ENCODE measurements around the gene AGBL4. TPM values are rescaled to one million over a fixed set of nuclear protein-coding genes. Genes with fewer than 3 reads are reported as not detected.
A peak's percentile ranks its signal among the peaks of the same experiment; 100 is the strongest.
"Not testable (repeated sequence)": the region's sequence is repeated elsewhere in the genome, so short reads cannot be mapped to it uniquely, and the experiment has no call there.

AGBL4 gene
- polyA plus RNA-seq, 1 donor from 2014 or later, result not detected

DNA sequence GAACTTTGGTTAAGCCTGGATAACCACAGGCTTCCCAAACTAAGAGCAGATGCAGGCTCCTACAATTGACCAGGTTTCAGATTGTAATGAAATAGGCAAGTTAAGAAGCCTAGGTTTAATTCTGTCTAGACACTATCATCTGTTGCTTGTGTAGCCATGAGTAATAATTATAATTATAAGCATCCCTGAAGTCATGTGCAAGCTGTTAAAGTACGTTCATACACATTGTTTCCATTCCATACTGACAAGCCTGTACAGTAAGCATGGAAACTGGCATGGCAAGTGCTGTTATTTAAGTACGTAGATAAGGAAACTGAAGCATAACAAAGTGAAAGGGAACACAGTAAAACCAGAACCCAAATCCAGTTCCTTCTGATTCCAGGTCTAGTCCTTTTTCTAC, 689.8 kb downstream of the AGBL4 start:
- Mint-ChIP-seq H3K27ac (no peak overlapping the region), H3K36me3 (peaks cover 2% of the 10 kb centered on the region), H3K9me3 (peaks cover 0 to 1% (median 0%) of the 10 kb centered on the region in 3 donors), H3K27me3 (no peaks in the 10 kb centered on the region), H3K4me3 (no peak overlapping the region), H3K4me1 (no peaks in the 10 kb centered on the region)

DNA sequence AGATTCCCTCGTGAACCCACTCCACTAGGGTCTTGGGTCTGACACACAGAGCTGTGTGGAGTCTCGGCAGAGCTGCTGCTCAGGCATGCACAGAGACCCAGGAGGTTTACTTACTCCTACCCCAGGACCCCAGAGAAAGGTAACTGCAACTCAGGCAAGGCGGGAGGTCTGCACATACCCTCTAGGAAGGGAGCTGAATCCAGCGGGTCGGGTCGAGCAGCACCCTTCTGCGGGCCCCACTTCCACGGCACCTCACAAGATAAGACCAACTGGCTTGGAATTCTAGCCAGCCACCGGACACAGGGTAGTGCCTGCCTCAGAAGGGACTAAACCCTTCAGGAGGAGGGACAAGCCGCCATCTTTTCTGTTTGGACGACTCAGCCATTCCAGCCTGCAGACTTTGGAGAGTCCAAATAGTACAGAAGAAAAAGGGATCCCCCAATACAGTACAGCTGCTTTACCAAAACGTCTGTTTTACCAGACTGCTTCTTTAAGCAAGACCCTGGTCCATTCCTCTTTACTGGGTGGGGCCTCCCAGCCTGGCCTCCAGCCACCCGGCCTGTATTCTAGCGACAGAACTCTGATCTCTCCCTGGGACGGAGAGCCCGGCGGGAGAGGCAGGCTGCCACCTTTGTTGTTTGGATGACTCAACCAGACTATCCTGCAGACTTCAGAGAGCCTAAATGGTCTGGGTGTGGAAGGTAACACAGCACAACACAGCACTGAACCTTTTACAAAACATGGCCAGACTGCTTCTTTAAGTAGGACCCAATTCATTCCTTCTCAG, 692.5 kb downstream of the AGBL4 start:
- H3K4me3 Mint-ChIP-seq, result no peak overlapping the region
- H3K36me3 Mint-ChIP-seq, result no peaks in the 10 kb centered on the region
- H3K27me3 Mint-ChIP-seq, result no peaks in the 10 kb centered on the region
- H3K4me1 Mint-ChIP-seq, result no peaks in the 10 kb centered on the region
- H3K27ac Mint-ChIP-seq, result no peak overlapping the region
- peaks cover 0 to 1% (median 0%) of the 10 kb centered on the region in 3 donors for H3K9me3 Mint-ChIP-seq

DNA sequence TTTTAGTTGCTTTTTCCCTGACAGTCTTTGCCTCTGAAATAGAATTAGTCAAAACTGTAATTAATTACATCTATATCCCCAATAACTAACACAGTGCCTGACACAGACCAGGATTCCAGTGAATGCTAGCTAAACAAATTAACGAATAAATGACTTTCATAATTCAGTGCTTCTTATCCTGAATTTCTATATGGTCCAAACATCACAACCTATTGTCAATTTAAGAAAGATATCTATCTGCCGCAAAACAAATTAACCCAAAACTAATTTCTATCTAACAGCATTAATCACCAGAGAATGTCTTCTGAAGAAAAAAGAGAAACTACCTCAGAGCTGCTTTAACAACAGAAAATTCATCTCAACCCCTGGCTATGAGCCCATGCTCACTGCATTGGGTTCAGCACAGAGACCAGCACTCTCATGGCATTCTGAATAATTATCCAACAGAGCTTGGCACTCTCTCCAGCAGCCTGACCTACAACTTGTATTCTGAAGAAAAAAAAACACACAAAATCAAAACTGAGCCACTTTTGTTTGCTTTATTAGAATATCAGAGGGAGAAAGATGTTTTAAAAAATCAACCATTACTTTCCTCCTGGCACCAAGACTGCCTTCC, 699.7 kb downstream of the AGBL4 start:
- Mint-ChIP-seq H3K36me3 (no peaks in the 10 kb centered on the region), H3K4me3 (no peak overlapping the region), H3K4me1 (peaks cover 0 to 1% (median 0%) of the 10 kb centered on the region in 3 donors), H3K27me3 (no peaks in the 10 kb centered on the region), H3K27ac (no peak overlapping the region), H3K9me3 (peaks cover 0 to 2% (median 0%) of the 10 kb centered on the region in 3 donors)

DNA sequence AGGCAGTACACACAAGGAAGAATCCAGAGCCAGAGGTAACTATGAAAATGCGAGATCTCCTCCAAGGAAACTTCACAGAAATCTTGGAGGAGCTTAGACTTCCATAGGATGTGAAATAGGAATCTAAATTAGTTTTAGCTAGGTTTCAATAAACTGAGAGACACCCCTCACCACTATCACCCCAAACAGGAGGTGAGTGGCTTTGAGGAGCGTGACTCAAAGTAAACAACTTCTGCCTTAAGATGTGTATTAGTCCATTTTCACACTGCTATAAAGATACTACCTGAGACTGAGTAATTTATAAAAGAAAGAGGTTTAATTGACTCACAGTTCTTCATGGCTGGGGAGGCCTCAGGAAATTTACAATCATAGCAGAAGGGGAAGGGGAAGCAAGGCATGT, 703.3 kb downstream of the AGBL4 start:
- H3K9me3 Mint-ChIP-seq, H3K36me3 Mint-ChIP-seq, H3K4me3 Mint-ChIP-seq, H3K27me3 Mint-ChIP-seq, H3K4me1 Mint-ChIP-seq: not testable (repeated sequence)
- peak overlapping the region in 1 of 3 donors; percentile 81 for H3K27ac Mint-ChIP-seq

DNA sequence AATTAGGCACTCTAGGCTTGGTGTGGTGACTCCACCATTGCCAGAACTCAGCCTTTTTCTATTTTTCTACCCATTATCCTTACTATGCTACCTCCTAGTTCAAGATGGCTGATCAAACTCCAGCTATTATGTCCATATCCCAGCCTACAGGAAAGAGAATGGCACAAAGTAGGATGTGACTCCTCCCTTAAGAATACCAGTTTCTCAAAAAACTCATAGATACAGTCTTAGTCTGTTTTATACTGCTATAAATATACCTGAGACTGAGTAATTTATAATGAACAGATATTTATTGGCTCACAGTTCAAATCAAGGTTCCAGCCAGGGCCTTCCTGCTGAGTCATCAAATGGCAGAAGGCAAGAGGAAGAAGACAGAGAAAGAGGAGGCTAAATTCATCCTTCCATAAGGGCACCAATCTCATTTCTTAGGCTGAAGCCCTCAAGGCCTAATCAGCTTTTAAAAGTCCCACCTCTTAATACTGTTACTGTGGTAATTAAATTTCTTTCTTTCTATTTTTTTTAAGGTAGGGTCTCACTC, 704.3 kb downstream of the AGBL4 start:
- no peak overlapping the region for H3K4me3 Mint-ChIP-seq
- H3K27ac Mint-ChIP-seq, result no peak overlapping the region
- H3K9me3 Mint-ChIP-seq, result peaks cover 1 to 5% (median 3%) of the 10 kb centered on the region in 3 donors
- H3K4me1 Mint-ChIP-seq, result peaks cover 0 to 1% (median 0%) of the 10 kb centered on the region in 3 donors
- H3K36me3 Mint-ChIP-seq, result no peaks in the 10 kb centered on the region
- no peaks in the 10 kb centered on the region for H3K27me3 Mint-ChIP-seq

DNA sequence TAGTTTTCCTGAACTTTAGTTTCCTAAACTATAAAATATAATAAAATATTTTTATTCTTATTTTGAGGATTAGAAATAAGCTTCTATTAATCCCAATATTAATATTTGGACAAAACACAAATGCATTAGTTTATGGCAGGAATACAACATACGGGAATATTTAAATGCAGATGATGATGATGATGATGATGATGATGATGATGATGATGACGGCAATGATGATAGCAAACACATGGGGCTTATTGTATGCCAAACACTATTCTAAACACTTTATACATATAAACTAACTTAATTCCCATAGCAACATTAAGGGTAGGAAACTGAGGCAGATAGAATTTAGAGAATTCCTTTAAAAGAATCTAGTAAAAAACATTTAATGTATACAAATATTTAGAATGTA, 705.5 kb downstream of the AGBL4 start:
- Mint-ChIP-seq H3K4me1 (peaks cover 0 to 1% (median 0%) of the 10 kb centered on the region in 3 donors), H3K4me3 (no peak overlapping the region), H3K9me3 (peaks cover 1 to 7% (median 3%) of the 10 kb centered on the region in 3 donors), H3K27me3 (no peaks in the 10 kb centered on the region), H3K27ac (no peak overlapping the region), H3K36me3 (no peaks in the 10 kb centered on the region)

DNA sequence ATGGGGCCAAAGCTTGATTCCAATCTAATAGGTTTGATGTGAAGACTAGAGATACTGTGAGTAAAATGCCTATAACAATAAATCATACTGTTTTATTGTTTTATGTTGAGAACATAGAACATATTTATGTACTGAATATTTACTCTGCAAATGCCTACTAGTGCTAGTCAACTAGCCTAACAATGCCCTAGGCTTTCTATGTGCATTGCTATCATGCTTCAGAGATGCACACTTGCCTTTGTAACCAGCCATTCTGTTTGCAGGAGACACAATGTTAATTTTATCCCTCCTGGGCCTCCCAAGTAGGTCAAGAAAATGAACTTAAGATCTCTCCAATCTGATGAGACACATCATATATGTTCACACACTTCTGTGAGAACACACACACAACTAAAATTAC, 716.3 kb downstream of the AGBL4 start:
- Mint-ChIP-seq H3K27ac (no peak overlapping the region), H3K4me1 (no peaks in the 10 kb centered on the region), H3K4me3 (no peak overlapping the region), H3K36me3 (no peaks in the 10 kb centered on the region), H3K9me3 (peaks cover 2 to 4% (median 3%) of the 10 kb centered on the region in 3 donors), H3K27me3 (no peaks in the 10 kb centered on the region)

DNA sequence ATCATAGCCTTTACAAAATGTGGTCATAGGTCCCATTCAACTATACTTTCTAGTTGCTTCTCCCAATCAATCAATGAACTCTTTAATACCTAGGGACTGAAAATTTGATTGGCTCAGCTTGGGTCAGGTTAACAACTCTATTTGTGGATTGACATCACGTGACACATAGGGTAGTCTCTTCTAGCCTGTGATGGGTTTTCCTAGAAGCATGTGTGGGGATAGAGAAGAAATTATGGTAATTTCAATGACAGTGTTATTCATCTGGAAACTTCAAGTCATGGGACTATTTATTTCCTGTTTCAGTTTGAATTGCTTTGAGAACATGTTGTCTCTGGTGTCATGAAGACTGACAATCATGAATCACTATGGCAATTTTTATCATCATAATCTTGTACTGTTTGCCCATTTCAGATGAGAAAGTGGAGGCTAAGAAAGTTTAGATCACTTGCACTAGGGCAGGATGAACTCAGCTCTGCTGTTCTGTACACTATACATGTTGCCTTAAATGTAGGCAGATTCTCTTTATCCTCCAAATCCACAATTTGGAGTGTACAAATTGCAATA, 717.2 kb downstream of the AGBL4 start:
- Mint-ChIP-seq H3K27ac (no peak overlapping the region), H3K27me3 (no peaks in the 10 kb centered on the region), H3K9me3 (peaks cover 3 to 8% (median 4%) of the 10 kb centered on the region in 3 donors), H3K36me3 (no peaks in the 10 kb centered on the region), H3K4me3 (no peak overlapping the region), H3K4me1 (peaks cover 0 to 1% (median 0%) of the 10 kb centered on the region in 3 donors)

DNA sequence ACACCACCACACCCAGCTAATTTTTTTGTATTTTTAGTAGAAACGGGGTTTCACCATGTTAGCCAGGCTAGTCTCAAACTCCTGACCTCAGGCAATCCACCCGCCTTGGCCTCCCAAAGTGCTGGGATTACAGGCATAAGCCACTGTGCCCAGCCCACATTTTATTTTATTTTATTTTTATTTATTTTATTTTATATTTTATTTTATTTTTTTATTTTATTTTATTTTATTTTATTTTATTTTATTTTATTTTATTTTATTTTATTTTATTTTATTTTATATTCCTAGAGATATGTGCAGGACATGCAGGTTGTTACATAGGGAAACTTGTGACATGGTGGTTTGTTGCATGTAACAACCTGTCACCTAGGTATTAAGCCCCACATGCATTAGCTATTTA, 721.4 kb downstream of the AGBL4 start:
- not testable (repeated sequence) for H3K27me3 Mint-ChIP-seq, H3K4me3 Mint-ChIP-seq, H3K4me1 Mint-ChIP-seq, H3K36me3 Mint-ChIP-seq, H3K27ac Mint-ChIP-seq
- peaks cover 5 to 11% (median 7%) of the 10 kb centered on the region in 3 donors for H3K9me3 Mint-ChIP-seq

DNA sequence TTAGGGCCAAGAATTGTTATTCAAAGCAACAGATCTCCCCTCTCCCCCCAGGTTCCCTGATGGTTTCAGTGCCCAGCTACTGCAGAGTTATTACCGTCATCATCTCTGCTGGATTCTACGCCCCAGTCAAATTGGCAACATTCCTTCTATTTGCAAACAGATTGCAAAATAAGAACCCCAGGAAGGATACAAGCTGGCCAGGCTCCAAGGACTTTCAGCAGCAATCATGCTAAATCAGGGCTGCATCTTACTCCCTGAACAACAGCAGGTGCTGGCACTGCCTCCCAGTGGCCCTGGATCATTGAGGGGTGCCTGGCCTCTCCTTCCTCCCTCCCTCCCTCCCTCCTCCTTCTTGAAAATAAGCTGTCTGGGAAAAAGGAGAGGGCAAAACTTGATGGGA, 725.5 kb downstream of the AGBL4 start:
- Mint-ChIP-seq H3K27ac (no peak overlapping the region), H3K9me3 (peaks cover 5 to 11% (median 8%) of the 10 kb centered on the region in 3 donors), H3K4me3 (no peak overlapping the region), H3K36me3 (peaks cover 1% of the 10 kb centered on the region), H3K27me3 (no peaks in the 10 kb centered on the region), H3K4me1 (peaks cover 0 to 2% (median 0%) of the 10 kb centered on the region in 3 donors)

DNA sequence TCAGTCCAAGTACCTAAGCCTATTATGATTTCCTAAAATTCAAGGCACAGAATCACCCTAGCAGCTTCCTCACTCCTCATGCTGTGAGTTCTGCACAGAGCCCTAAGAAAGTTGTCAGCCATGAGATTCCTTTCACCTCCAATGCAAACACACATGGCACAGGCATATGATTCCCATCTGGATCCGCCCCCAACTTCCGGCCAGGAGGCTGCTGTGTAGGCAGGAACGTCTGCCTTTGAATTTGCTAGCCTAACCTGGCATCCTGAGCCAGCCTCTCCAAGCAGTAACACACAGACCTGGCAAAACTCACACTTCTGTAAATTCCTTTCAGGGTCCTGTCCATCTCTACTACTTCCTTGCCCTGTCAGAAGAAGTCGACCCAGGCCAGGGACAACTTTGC, 726.0 kb downstream of the AGBL4 start:
- Mint-ChIP-seq H3K9me3 (peaks cover 4 to 8% (median 6%) of the 10 kb centered on the region in 3 donors), H3K4me3 (peak overlapping the region in 1 of 4 donors; percentile 82), H3K4me1 (peaks cover 0 to 2% (median 0%) of the 10 kb centered on the region in 3 donors), H3K27ac (no peak overlapping the region), H3K27me3 (no peaks in the 10 kb centered on the region), H3K36me3 (peaks cover 1% of the 10 kb centered on the region)

DNA sequence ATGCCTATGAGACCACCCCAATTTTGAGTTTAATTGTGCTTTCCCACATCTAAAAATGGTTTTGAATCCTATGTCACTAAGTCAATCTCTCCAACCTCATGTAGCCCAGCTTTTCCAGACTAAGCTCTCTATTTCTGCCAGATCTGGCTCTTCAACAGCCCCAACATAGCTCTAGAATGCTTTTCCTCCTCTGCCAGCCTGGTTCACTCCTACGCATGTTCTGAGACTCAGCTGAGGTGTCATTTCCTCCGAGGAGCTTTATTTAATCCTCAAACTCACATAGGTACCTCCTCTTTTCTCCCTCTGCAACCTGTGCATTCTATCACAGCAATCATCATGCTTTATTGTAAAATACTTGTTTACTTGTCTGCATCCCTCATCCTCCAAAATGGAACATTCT, 729.2 kb downstream of the AGBL4 start:
- Mint-ChIP-seq H3K4me1 (no peaks in the 10 kb centered on the region), H3K27me3 (no peaks in the 10 kb centered on the region), H3K36me3 (peaks cover 1% of the 10 kb centered on the region), H3K4me3 (no peak overlapping the region), H3K9me3 (peaks cover 0 to 3% (median 2%) of the 10 kb centered on the region in 3 donors), H3K27ac (no peak overlapping the region)

DNA sequence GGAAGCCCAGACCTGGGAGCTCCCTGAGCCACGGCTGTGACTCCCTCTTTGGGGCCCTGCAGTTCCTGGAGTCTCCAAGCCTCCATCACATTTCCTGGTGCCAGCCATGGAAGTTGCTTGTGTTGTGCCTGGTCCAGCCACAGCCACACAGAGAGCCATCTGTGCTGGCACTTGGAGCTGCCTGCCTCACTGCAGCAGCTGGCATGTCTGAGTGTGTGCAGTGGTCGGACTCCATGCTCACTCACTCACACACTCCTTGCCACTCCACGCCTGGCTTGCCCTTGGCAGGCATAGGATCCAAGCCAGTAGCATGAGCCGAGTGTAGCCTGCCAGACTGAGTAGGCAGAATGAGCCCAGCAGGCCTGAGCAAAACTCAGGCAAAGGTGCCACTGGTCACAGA, 730.7 kb downstream of the AGBL4 start:
- H3K27me3 Mint-ChIP-seq, result no peaks in the 10 kb centered on the region
- no peak overlapping the region for H3K27ac Mint-ChIP-seq
- no peaks in the 10 kb centered on the region for H3K36me3 Mint-ChIP-seq
- H3K4me3 Mint-ChIP-seq, result no peak overlapping the region
- no peaks in the 10 kb centered on the region for H3K4me1 Mint-ChIP-seq
- H3K9me3 Mint-ChIP-seq, result peaks cover 0 to 7% (median 5%) of the 10 kb centered on the region in 3 donors

DNA sequence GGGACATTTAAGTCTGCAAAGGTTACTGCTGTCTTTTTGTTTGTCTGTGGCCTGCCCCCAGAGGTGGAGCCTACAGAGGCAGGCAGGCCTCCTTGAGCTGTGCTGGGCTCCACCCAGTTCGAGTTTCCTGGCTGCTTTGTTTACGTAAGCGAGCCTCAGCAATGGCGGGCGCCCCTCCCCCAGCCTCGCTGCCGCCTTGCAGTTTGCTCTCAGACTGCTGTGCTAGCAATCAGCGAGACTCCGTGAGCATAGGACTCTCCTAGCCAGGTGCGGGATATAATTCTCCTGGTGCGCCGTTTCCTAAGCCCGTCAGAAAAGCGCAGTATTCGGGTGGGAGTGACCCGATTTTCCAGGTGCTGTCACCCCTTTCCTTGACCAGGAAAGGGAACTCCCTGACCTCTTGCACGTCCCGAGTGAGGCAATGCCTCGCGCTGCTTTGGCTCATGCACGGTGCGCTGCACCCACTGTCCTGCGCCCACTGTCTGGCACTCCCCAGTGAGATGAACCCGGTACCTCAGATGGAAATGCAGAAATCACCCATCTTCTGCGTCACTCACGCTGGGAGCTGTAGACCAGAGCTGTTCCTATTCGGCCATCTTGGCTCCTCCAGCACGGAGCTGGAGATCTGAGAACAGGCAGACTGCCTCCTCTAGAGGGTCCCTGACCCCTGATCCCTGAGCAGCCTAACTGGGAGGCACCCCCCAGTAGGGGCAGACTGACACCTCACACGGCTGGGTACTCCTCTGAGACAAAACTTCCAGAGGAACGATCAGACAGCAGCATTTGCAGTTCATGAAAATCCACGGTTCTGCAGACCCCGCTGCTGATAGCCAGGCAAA, 766.3 kb downstream of the AGBL4 start:
- not testable (repeated sequence) for H3K27me3 Mint-ChIP-seq, H3K4me1 Mint-ChIP-seq, H3K27ac Mint-ChIP-seq, H3K36me3 Mint-ChIP-seq
- Mint-ChIP-seq H3K9me3 (peaks cover 4 to 11% (median 7%) of the 10 kb centered on the region in 3 donors), H3K4me3 (peak overlapping the region in 3 of 4 donors; percentile 25 to 65 (median 38))
